Uterus (tissue), 2 donors: ENCODE measurements around the gene CDH8.

Experiments
- POLR2A ChIP-seq, 2 donors: fragments of 450-650 bp; IDR thresholded peaks; one replicate each; pipeline ENCODE4 v1.6.1; 2016; ENCODE audit warnings: antibody characterized with exemption in 2 of 2, mild to moderate bottlenecking in 1 of 2, moderate library complexity in 1 of 2
- TF ChIP-seq, protein P1 (sequence below), 4 experiments: fragments of 200-600 bp in 2 of 4; fragments of 450-650 bp in 2 of 4; sonication (generic) in 2 of 4; IDR thresholded peaks; one replicate each; pipeline ENCODE4 v1.5.1; 2016 to 2019; ENCODE audit warnings: antibody characterized with exemption in 4 of 4, mild to moderate bottlenecking in 2 of 4, moderate library complexity in 1 of 4

- no peak for TF ChIP-seq POLR2A (IDR thresholded peaks at IDR 0.05)
- TF ChIP-seq, protein P1, sequence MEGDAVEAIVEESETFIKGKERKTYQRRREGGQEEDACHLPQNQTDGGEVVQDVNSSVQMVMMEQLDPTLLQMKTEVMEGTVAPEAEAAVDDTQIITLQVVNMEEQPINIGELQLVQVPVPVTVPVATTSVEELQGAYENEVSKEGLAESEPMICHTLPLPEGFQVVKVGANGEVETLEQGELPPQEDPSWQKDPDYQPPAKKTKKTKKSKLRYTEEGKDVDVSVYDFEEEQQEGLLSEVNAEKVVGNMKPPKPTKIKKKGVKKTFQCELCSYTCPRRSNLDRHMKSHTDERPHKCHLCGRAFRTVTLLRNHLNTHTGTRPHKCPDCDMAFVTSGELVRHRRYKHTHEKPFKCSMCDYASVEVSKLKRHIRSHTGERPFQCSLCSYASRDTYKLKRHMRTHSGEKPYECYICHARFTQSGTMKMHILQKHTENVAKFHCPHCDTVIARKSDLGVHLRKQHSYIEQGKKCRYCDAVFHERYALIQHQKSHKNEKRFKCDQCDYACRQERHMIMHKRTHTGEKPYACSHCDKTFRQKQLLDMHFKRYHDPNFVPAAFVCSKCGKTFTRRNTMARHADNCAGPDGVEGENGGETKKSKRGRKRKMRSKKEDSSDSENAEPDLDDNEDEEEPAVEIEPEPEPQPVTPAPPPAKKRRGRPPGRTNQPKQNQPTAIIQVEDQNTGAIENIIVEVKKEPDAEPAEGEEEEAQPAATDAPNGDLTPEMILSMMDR (IDR thresholded peaks at IDR 0.05) = no peak
Observed at GRCh38 chr16:61926766-61927165, 109.5 kb downstream of the CDH8 start.
